Transverse colon (tissue), 4 donors: Measurements from ENCODE around the gene EME2. TPM values are rescaled to one million over a fixed set of nuclear protein-coding genes. Genes with fewer than 3 reads are reported as not detected.

Source experiments
- DNase-seq: peaks from one replicate; pipeline ENCODE4 v3.0.0-alpha.2; 2019
- H3K27ac ChIP-seq, 4 donors: fragments of 200-600 bp; sonication (generic); 2 replicates each; pipeline ENCODE4 v1.5.1; 2016 to 2018; ENCODE audit warnings: inconsistent platforms in 4 of 4
- H3K27me3 ChIP-seq: fragments of 200-600 bp; sonication (generic); 2 replicates; pipeline ENCODE4 v1.5.1; 2017; ENCODE audit warnings: inconsistent platforms
- H3K36me3 ChIP-seq, 4 donors: fragments of 200-600 bp; sonication (generic); 2 replicates each; pipeline ENCODE4 v1.5.1; 2017 to 2019; ENCODE audit warnings: inconsistent platforms in 4 of 4
- H3K4me1 ChIP-seq, 4 donors: fragments of 200-600 bp; sonication (generic); 2 replicates each; pipeline ENCODE4 v1.5.1; 2017 to 2020; ENCODE audit warnings: inconsistent platforms in 4 of 4
- H3K4me3 ChIP-seq, 4 donors: fragments of 200-600 bp; sonication (generic); 1 replicate in 1 of 4; 2 replicates in 3 of 4; pipeline versions ENCODE4 v1.5.1 to v1.6.1; 2017 to 2019; ENCODE audit warnings: inconsistent platforms in 4 of 4
- H3K9me3 ChIP-seq, 2 donors: fragments of 200-600 bp; sonication (generic); 2 replicates each; pipeline ENCODE4 v1.5.1; 2017 to 2019; ENCODE audit warnings: inconsistent platforms in 2 of 2
- EP300 ChIP-seq: sonication (generic); formaldehyde crosslinking; IDR thresholded peaks from one replicate; pipeline ENCODE4 v1.6.1; 2017; ENCODE audit warnings: antibody characterized with exemption, low read depth
- POLR2A ChIP-seq: fragments of 450-650 bp; IDR thresholded peaks from one replicate; pipeline ENCODE4 v1.6.1; 2016; ENCODE audit warnings: antibody characterized with exemption, mild to moderate bottlenecking, moderate library complexity
- POLR2AphosphoS5 ChIP-seq, 3 donors: sonication (generic); formaldehyde crosslinking; IDR thresholded peaks; one replicate each; pipeline ENCODE4 v1.6.1; 2016; ENCODE audit warnings: antibody characterized with exemption in 3 of 3
- WGBS, 2 donors: methylation state at CpG; one replicate each; pipeline ENCODE4 v1.1.5; 2018; ENCODE audit warnings: low coverage in 1 of 2; 5-methylcytosine and 5-hydroxymethylcytosine counted together
- in situ Hi-C, 4 donors: fragments of 200-750 bp; cut with MboI; loops; one replicate each; pipeline versions ENCODE4 v1.15.0 to v1.15.1; 2017; ENCODE audit warnings: low sequenced_read_pairs in 3 of 4, low pct_ligation_motif_present in 1 of 4, low pct_unique_long_range_greater_than_20kb in 1 of 4
- intact Hi-C: fragments of 100-400 bp; cut with DNase I; formaldehyde crosslinking; loops from one replicate; pipeline ENCODE4 v1.15.1; 2023; ENCODE audit warnings: low total_unique reads
- total RNA-seq, 4 donors: library from RNA; depleted of rRNA; stranded (reverse); fragments of >200 nt; gene quantifications; one replicate each; pipeline ENCODE4 v1.1.0, GENCODE V29; 2016
- TF ChIP-seq, protein P1 (sequence below), 5 experiments: fragments of 200-600 bp in 3 of 5; fragments of 450-650 bp in 2 of 5; sonication (generic) in 3 of 5; IDR thresholded peaks; 1 replicate in 2 of 5; 2 replicates in 3 of 5; pipeline ENCODE4 v1.5.1; 2016 to 2017; ENCODE audit warnings: antibody characterized with exemption in 5 of 5, inconsistent platforms in 3 of 5, mild to moderate bottlenecking in 2 of 5, moderate library complexity in 1 of 5

Gene EME2
- total RNA-seq, 4 donors from 2014 or later, result 23.6 to 173 (median 45.4) TPM

DNA sequence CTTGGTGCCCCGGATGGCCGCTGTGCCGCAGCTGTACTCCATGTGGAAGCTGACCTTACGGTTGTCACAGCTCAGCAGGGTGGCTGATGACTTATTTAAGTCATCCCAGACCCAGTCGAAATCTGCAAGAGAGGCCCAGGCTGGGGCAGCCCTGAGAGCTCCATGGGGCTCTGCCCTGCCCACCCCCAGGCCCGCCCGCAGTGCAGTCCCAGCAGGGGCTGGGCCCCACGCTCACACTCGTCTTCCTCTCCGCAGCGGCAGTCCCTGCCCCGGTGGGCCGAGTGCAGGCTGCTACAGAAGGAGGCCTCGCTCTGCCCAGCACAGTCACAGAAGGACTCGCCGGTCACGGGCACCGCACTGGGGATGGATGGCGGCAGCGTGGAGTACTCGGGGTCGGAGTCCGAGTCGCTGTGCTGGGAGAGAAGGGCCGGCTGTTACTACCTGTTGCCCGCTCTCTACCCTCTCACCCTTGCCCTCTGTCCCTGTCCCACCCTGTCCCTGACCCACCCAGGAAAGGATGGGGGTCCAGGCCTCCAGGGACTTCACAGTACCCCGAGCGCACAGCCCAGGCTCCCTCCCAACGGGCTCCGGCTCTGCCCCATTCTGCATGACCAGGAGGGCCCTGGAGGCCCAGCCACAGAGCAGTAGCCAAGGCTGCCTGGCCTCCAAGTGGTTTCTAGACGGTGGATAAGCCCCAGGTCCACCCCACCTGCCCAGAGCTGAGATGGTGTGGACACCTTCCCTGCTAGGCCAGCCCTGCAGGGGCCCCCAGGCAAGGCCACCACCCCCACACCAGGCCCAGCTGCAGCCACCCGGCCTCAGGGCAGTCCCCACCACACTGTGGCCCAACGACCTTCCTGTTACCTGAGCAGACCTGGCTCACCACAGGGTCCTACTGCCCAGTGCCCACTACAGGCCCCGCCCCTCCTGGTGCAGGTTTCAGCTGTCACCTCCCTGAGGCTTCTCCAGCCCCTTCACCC lies 5.9 kb downstream of the EME2 start:
- Histone ChIP-seq H3K36me3 (peaks cover 0 to 10% (median 5%) of the 10 kb centered on the region in 4 donors), H3K27me3 (no peaks in the 10 kb centered on the region), H3K4me3 (no peak overlapping the region), H3K9me3 (no peaks in the 10 kb centered on the region), H3K4me1 (peaks cover 17 to 34% (median 26%) of the 10 kb centered on the region in 4 donors), H3K27ac (no peak overlapping the region)
- intact Hi-C loops, result no loop called here
- TF ChIP-seq POLR2AphosphoS5 (IDR thresholded peaks at IDR 0.05), result peak in 1 of 3 donors; percentile 13
- TF ChIP-seq, protein P1, sequence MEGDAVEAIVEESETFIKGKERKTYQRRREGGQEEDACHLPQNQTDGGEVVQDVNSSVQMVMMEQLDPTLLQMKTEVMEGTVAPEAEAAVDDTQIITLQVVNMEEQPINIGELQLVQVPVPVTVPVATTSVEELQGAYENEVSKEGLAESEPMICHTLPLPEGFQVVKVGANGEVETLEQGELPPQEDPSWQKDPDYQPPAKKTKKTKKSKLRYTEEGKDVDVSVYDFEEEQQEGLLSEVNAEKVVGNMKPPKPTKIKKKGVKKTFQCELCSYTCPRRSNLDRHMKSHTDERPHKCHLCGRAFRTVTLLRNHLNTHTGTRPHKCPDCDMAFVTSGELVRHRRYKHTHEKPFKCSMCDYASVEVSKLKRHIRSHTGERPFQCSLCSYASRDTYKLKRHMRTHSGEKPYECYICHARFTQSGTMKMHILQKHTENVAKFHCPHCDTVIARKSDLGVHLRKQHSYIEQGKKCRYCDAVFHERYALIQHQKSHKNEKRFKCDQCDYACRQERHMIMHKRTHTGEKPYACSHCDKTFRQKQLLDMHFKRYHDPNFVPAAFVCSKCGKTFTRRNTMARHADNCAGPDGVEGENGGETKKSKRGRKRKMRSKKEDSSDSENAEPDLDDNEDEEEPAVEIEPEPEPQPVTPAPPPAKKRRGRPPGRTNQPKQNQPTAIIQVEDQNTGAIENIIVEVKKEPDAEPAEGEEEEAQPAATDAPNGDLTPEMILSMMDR (IDR thresholded peaks at IDR 0.05), result no peak
- in situ Hi-C loops, result no loop called here
- DNase-seq, result peak; percentile 10
- 85% methylated on average over 34 of the region's 34 CpGs; no CpG with 5 or more reads in 1 of the 2 donors for WGBS, 2 donors

DNA sequence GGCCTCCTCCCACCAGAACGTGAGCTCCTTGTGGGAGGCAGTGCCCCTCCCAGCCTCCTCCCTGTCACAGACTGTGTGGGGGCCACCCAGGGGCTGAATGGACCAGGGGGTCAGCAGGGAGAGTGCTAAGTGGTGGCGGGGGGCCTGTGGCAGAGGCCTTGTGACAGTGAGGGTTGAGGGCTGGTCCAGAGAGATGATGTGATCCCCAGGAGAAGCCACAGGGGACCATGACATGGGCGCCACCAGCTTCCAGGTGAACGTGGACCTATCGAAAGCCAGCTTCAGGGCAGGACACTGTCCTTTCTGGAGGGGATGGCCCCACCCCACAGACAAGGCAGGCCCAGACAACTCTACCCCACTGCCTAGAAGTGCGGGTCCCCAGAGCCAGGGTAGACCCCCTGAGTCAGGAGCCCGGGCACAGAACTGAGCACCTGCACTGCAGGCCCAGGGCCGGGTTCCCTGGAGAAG lies 6.7 kb downstream of the EME2 start:
- no peak for TF ChIP-seq POLR2A
- no peak for TF ChIP-seq POLR2AphosphoS5 (IDR thresholded peaks at IDR 0.05)
- no peaks in the 10 kb centered on the region for H3K9me3 ChIP-seq
- H3K4me3 ChIP-seq, result no peak overlapping the region
- peaks cover 13 to 31% (median 26%) of the 10 kb centered on the region in 4 donors for H3K4me1 ChIP-seq
- in situ Hi-C loops (no loop called here), intact Hi-C loops (no loop called here)
- WGBS, 2 donors, result 81 to 100% methylated on average over 1 to 8 of the region's 8 CpGs
- no peak for DNase-seq
- no peaks in the 10 kb centered on the region for H3K27me3 ChIP-seq
- no peak overlapping the region for H3K27ac ChIP-seq
- peaks cover 0 to 10% (median 5%) of the 10 kb centered on the region in 4 donors for H3K36me3 ChIP-seq

DNA sequence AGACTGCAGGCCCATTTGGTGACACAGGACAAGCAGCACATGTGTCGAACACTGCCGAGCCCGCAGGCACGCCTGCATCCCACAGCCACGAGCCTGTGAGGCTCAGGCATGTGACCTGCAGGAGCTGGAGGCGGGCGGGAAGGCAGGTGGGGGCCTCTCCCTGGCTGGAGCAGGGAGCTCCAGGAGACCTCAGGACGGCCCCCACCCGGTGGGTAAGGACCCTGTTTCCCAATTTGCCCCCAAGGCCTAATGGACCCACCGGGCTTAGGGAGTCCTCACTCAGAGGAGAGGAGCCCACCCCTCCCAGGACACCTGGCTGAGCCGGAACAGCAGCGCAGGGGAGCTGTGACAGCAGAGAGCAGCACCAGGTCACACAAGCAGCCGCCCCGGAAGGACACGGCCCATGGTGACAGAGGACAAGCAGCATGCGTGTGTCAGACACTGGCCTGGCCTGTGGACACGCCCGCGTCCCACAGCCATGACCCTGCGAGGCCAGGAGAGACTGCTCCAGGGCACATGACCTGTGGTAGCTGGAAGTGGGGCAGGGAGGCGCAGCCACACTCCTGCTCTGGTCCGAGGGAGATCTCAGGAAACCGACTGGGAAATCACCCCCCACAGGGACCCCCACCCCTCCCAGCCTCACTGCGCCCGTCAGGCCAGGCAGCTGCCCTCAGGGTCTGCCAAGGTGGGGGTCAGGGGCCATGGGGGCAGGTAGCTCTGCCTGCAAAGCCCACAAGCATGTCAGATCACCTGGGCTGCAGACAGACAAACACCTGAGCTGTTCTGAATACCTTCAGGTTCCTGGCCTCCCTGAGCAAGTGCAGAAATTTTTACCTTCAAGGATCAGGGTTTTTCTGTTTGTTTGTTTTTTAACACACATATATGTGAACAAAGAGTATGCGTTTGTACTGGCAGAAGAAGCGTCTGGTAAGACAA lies 7.4 kb downstream of the EME2 start:
- in situ Hi-C loops (no loop called here), intact Hi-C loops (no loop called here)
- no peaks in the 10 kb centered on the region for H3K9me3 ChIP-seq
- H3K27ac ChIP-seq, result no peak overlapping the region
- DNase-seq, result peak; percentile 11
- no peaks in the 10 kb centered on the region for H3K27me3 ChIP-seq
- no peak overlapping the region for H3K4me3 ChIP-seq
- 57 to 80% methylated on average over 2 to 18 of the region's 27 CpGs for WGBS, 2 donors
- H3K36me3 ChIP-seq, result peaks cover 0 to 10% (median 5%) of the 10 kb centered on the region in 4 donors
- peaks cover 7 to 27% (median 21%) of the 10 kb centered on the region in 4 donors for H3K4me1 ChIP-seq
- TF ChIP-seq EP300 (no peak), POLR2A (no peak), POLR2AphosphoS5 (IDR thresholded peaks at IDR 0.05) (no peak)
- TF ChIP-seq, protein P1 (IDR thresholded peaks at IDR 0.05), result no peak

DNA sequence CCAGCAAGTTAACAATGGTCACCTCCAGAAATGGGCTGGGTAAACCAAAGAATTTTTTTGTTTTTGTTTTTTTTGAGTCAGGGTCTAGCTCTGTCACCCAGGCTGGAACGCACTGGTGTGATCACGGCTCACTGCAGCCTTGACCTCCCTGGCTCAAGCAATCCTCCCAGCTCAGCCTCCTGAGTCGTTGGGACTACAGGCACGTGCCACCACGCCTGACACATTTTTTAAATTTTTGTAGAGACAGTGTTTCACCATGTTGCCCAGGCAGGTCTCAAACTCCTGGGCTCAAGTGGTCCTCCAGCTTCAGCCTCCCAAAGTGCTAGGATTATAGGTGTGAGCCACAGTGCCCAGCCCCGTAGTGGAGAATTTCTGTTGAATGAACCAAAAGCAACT lies 8.1 kb downstream of the EME2 start:
- no peak overlapping the region for H3K27ac ChIP-seq
- 78 to 87% methylated on average over 5 to 6 of the region's 6 CpGs for WGBS, 2 donors
- DNase-seq, result no peak
- no peaks in the 10 kb centered on the region for H3K9me3 ChIP-seq
- H3K4me3 ChIP-seq, result no peak overlapping the region
- in situ Hi-C loops (no loop called here), intact Hi-C loops (no loop called here)
- no peaks in the 10 kb centered on the region for H3K27me3 ChIP-seq
- peaks cover 7 to 27% (median 21%) of the 10 kb centered on the region in 4 donors for H3K4me1 ChIP-seq
- H3K36me3 ChIP-seq, result peaks cover 0 to 10% (median 5%) of the 10 kb centered on the region in 4 donors
- TF ChIP-seq, protein P1 (IDR thresholded peaks at IDR 0.05), result no peak
- TF ChIP-seq EP300, result no peak
- TF ChIP-seq POLR2AphosphoS5 (IDR thresholded peaks at IDR 0.05), result no peak
- TF ChIP-seq POLR2A, result no peak
